WTC11 (cell line): Measurements from ENCODE around the gene ARHGEF33. TPM values are rescaled to one million over a fixed set of nuclear protein-coding genes. Genes with fewer than 3 reads are reported as not detected.

Source experiments
- ATAC-seq: fragments of 200-7000 bp; cut with Tn5 transposase; 2 replicates; pipeline ENCODE4 v1.10.0; 2021; ENCODE audit warnings: mild to moderate bottlenecking, moderate library complexity
- CTCF ChIA-PET: fragments of 300-600 bp; sonication (Branson Sonifier 250); formaldehyde crosslinking; loops from one replicate; lab custom pipeline; 2021; ENCODE audit warnings: antibody characterized with exemption; lab: Charles Lee
- POLR2A ChIA-PET: fragments of 350-600 bp; sonication (Branson Sonifier 250); formaldehyde crosslinking; loops from one replicate; lab custom pipeline; 2021; ENCODE audit warnings: antibody characterized with exemption; lab: Charles Lee
- DNase-seq: peaks from one replicate; pipeline ENCODE4 v3.0.0; 2021; ENCODE audit warnings: low spot score
- H3K27ac Mint-ChIP-seq: 2 replicates; pipeline ENCODE4 v1.8.0; 2021; ENCODE audit warnings: mixed read lengths
- H3K27me3 Mint-ChIP-seq: 2 replicates; pipeline ENCODE4 v1.8.0; 2021; ENCODE audit warnings: low read depth, mild to moderate bottlenecking, moderate library complexity, mixed read lengths
- H3K36me3 Mint-ChIP-seq: 2 replicates; pipeline ENCODE4 v1.8.0; 2021; ENCODE audit warnings: mixed read lengths
- H3K4me1 Mint-ChIP-seq: 2 replicates; pipeline ENCODE4 v1.8.0; 2022; ENCODE audit warnings: mixed read lengths
- H3K4me3 Mint-ChIP-seq: 2 replicates; pipeline ENCODE4 v1.8.0; 2021; ENCODE audit warnings: mild to moderate bottlenecking, moderate library complexity, mixed read lengths
- H3K9me3 Mint-ChIP-seq: 2 replicates; pipeline ENCODE4 v1.8.0; 2021; ENCODE audit warnings: mixed read lengths
- CBFB ChIP-seq: sonication (generic); formaldehyde crosslinking; IDR thresholded peaks from 2 replicates; pipeline ENCODE4 v1.8.1; 2022; ENCODE audit warnings: mild to moderate bottlenecking, low read depth, missing genetic modification reagents
- KAT7 ChIP-seq: sonication (generic); formaldehyde crosslinking; IDR thresholded peaks from 2 replicates; pipeline ENCODE4 v1.8.1; 2023; ENCODE audit warnings: missing genetic modification reagents, mild to moderate bottlenecking, borderline replicate concordance
- NFE2L1 ChIP-seq: sonication (generic); formaldehyde crosslinking; IDR thresholded peaks from 2 replicates; pipeline ENCODE4 v1.8.1; 2023; ENCODE audit warnings: missing genetic modification reagents
- SMAD3 ChIP-seq: sonication (generic); formaldehyde crosslinking; IDR thresholded peaks from 2 replicates; pipeline ENCODE4 v1.8.0; 2022; ENCODE audit warnings: missing genetic modification reagents, mild to moderate bottlenecking, borderline replicate concordance
- SMAD4 ChIP-seq: sonication (generic); formaldehyde crosslinking; IDR thresholded peaks from 2 replicates; pipeline ENCODE4 v1.8.0; 2022; ENCODE audit warnings: mild to moderate bottlenecking, missing genetic modification reagents
- TCF7 ChIP-seq: sonication (generic); formaldehyde crosslinking; IDR thresholded peaks from 2 replicates; pipeline ENCODE4 v1.8.0; 2022; ENCODE audit warnings: mild to moderate bottlenecking, low read depth, missing genetic modification reagents, moderate library complexity
- ZNF416 ChIP-seq: fragments of 250-450 bp; sonication (Bioruptor Pico); IDR thresholded peaks from 2 replicates; pipeline ENCODE4 v1.9.0; 2021; ENCODE audit warnings: mild to moderate bottlenecking, inconsistent platforms
- ZNF423 ChIP-seq: fragments of 250-450 bp; sonication (Bioruptor Pico); IDR thresholded peaks from 2 replicates; pipeline ENCODE4 v2.1.2; 2022; ENCODE audit warnings: mild to moderate bottlenecking, moderate library complexity
- total RNA-seq: library from RNA; stranded (reverse); gene quantifications from 3 replicates; pipeline ENCODE4 v1.2.3, GENCODE V29; 2021
- TF ChIP-seq, protein P1 (sequence below): sonication (generic); formaldehyde crosslinking; IDR thresholded peaks from 2 replicates; pipeline ENCODE4 v1.8.1; 2022; ENCODE audit warnings: low read depth, mild to moderate bottlenecking, moderate library complexity, missing genetic modification reagents, borderline replicate concordance
- TF ChIP-seq, protein P2 (sequence below): sonication (generic); formaldehyde crosslinking; conservative IDR thresholded peaks from 2 replicates; pipeline ENCODE4 v1.8.1; 2023; ENCODE audit warnings: mild to moderate bottlenecking, low read depth, missing genetic modification reagents, moderate library complexity
- TF ChIP-seq, protein P3 (sequence below): sonication (generic); formaldehyde crosslinking; IDR thresholded peaks from 2 replicates; pipeline ENCODE4 v1.8.1; 2023; ENCODE audit warnings: mild to moderate bottlenecking, missing genetic modification reagents, moderate library complexity
- TF ChIP-seq, protein P4 (sequence below): sonication (generic); formaldehyde crosslinking; IDR thresholded peaks from 2 replicates; pipeline ENCODE4 v1.8.0; 2022; ENCODE audit warnings: mild to moderate bottlenecking, missing genetic modification reagents
- TF ChIP-seq, protein P5 (sequence below): sonication (generic); formaldehyde crosslinking; IDR thresholded peaks from 2 replicates; pipeline ENCODE4 v1.8.0; 2023; ENCODE audit warnings: missing genetic modification reagents
- TF ChIP-seq, protein P6 (sequence below): sonication (generic); formaldehyde crosslinking; conservative IDR thresholded peaks from 2 replicates; pipeline ENCODE4 v1.8.1; 2022; ENCODE audit warnings: mild to moderate bottlenecking, missing genetic modification reagents

Gene ARHGEF33
- total RNA-seq, 1 experiment from 2014 or later, result 0.42 TPM

DNA sequence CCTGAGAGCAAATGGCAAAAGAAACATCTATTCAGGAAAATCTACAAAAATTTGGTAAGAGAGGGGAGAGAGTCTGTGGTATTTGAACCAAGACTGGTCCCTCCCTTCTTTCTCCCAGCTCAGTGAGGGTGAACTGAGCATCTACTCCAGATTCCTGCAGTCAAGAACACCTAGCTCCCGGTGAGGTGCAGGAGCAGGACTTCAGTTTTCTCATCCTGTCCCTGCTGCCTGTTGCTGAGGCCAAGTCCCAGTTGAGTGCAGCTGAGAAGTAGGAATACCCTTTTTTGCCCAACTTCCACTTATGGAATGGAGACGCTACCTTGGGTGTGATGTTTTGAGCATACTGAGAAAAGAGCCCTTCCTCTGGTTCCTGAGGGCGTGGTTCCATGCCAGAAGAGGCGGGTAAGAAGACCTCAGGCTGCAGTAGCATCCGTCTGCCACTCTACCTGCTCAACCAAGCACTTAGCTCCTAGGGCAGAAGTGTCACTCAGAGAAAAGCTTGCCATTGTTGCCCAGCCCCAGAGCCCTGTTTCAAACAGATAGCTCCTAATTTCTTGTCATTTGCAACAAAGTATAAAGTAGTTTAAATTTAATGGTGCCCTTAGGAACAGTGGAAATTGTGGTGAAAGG lies 118.3 kb downstream of the ARHGEF33 start:
- ChIA-PET POLR2A (no interaction called here), CTCF (interaction anchor here (0.7 to 2.1 kb wide), 5 partner anchors 60 to 221 kb away, joined by 3 to 15 read pairs (median 3); no protein-coding TSS in a partner anchor)
- ATAC-seq (peak; percentile 90), DNase-seq (no peak)
- Mint-ChIP-seq H3K27me3 (no peaks in the 10 kb centered on the region), H3K9me3 (no peaks in the 10 kb centered on the region), H3K27ac (peak overlapping the region; percentile 29; the same call in 1 of the 2 replicates), H3K4me1 (peaks cover 22% of the 10 kb centered on the region), H3K36me3 (peaks cover 32% of the 10 kb centered on the region), H3K4me3 (no peak overlapping the region)
- TF ChIP-seq TCF7 (CRISPR knock-in tag), result no peak
- 0 out of 2 replicates have a peak, but pooled peaks have one; percentile 53 for TF ChIP-seq SMAD3
- no peak for TF ChIP-seq KAT7 (CRISPR knock-in tag)

DNA sequence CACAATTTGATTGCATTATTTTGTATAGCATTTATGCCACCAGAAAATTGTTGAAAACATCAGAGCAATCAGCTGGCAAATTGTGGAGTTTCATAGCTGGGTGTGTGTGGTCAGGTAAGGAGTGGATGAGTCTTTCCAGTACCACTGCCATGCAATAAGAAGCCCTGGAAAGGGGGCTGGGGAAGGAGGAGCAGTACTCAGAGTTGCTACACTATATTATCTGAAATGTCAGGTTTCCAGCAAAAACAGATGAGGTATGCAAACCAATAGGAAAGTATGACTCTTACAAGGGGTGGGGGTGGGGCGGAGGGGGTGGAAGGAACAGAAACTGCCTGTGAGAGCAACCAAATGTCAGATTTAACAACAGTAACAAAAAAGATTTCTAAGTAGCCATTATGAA lies 119.0 kb downstream of the ARHGEF33 start:
- Mint-ChIP-seq H3K4me3 (no peak overlapping the region), H3K27me3 (no peaks in the 10 kb centered on the region), H3K27ac (peak overlapping the region; percentile 73), H3K4me1 (peaks cover 22% of the 10 kb centered on the region), H3K36me3 (peaks cover 37% of the 10 kb centered on the region), H3K9me3 (no peaks in the 10 kb centered on the region)
- ATAC-seq (no peak), DNase-seq (no peak)
- ChIA-PET CTCF (interaction anchor here (0.7 to 2.1 kb wide), 5 partner anchors 61 to 221 kb away, joined by 3 to 15 read pairs (median 3); no protein-coding TSS in a partner anchor), POLR2A (no interaction called here)
- TF ChIP-seq, protein P1, sequence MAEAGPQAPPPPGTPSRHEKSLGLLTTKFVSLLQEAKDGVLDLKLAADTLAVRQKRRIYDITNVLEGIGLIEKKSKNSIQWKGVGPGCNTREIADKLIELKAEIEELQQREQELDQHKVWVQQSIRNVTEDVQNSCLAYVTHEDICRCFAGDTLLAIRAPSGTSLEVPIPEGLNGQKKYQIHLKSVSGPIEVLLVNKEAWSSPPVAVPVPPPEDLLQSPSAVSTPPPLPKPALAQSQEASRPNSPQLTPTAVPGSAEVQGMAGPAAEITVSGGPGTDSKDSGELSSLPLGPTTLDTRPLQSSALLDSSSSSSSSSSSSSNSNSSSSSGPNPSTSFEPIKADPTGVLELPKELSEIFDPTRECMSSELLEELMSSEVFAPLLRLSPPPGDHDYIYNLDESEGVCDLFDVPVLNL (CRISPR knock-in tag), result no peak
- no peak for TF ChIP-seq ZNF416 (CRISPR knock-in tag)

DNA sequence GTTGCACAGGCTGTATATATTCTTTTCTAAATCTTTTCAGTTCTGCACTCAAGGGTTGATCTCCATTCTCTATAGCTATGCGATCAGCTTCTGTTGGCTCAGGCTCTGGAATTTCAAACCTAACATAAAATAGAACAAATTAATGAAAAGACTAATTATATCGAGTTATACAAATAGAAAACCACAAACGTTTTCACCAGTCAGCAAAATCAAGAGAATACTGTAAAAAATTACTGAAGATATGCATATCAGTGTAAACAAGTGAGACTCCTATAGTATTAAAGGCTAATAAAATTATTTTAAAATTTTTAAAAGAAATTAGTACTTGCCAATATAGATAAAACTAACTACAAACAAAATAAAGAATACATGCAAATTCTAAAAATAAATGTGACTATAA lies 124.2 kb downstream of the ARHGEF33 start:
- Mint-ChIP-seq H3K4me3 (no peak overlapping the region), H3K27ac (no peak overlapping the region), H3K4me1 (peaks cover 24% of the 10 kb centered on the region), H3K9me3 (no peaks in the 10 kb centered on the region), H3K36me3 (peaks cover 20% of the 10 kb centered on the region), H3K27me3 (no peaks in the 10 kb centered on the region)
- ChIA-PET CTCF (no interaction called here), POLR2A (no interaction called here)
- TF ChIP-seq, protein P2, sequence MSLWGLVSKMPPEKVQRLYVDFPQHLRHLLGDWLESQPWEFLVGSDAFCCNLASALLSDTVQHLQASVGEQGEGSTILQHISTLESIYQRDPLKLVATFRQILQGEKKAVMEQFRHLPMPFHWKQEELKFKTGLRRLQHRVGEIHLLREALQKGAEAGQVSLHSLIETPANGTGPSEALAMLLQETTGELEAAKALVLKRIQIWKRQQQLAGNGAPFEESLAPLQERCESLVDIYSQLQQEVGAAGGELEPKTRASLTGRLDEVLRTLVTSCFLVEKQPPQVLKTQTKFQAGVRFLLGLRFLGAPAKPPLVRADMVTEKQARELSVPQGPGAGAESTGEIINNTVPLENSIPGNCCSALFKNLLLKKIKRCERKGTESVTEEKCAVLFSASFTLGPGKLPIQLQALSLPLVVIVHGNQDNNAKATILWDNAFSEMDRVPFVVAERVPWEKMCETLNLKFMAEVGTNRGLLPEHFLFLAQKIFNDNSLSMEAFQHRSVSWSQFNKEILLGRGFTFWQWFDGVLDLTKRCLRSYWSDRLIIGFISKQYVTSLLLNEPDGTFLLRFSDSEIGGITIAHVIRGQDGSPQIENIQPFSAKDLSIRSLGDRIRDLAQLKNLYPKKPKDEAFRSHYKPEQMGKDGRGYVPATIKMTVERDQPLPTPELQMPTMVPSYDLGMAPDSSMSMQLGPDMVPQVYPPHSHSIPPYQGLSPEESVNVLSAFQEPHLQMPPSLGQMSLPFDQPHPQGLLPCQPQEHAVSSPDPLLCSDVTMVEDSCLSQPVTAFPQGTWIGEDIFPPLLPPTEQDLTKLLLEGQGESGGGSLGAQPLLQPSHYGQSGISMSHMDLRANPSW (CRISPR knock-in tag), result no peak
- TF ChIP-seq, protein P3, sequence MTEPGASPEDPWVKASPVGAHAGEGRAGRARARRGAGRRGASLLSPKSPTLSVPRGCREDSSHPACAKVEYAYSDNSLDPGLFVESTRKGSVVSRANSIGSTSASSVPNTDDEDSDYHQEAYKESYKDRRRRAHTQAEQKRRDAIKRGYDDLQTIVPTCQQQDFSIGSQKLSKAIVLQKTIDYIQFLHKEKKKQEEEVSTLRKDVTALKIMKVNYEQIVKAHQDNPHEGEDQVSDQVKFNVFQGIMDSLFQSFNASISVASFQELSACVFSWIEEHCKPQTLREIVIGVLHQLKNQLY (CRISPR knock-in tag), result no peak
- TF ChIP-seq ZNF423 (CRISPR knock-in tag), result no peak
- no peak for DNase-seq
- ATAC-seq, result no peak

DNA sequence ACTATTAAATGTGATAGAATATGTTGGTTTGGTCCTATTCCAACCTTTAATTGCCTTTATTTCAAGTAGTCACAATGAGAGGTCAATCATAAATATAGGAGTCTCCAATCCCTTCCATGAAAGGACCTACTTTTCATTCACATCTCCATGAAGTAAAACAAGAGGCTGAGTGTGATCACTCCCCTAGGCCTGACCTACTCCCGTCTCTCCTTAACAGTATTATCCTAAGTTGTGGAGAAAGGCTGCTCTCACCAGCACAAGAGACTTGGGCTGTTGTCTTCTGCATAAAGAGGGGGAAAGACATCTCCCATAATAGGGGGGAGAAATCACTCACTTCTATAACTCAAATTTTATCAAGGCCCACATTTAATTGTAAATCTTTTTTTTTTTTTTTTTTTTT lies 125.7 kb downstream of the ARHGEF33 start:
- peaks cover 12% of the 10 kb centered on the region for H3K36me3 Mint-ChIP-seq
- POLR2A ChIA-PET, result no interaction called here
- H3K27ac Mint-ChIP-seq, result no peak overlapping the region; the same call in 1 of the 2 replicates
- no peaks in the 10 kb centered on the region for H3K27me3 Mint-ChIP-seq
- peaks cover 29% of the 10 kb centered on the region for H3K4me1 Mint-ChIP-seq
- no peaks in the 10 kb centered on the region for H3K9me3 Mint-ChIP-seq
- DNase-seq (no peak), ATAC-seq (peak; percentile 74)
- TF ChIP-seq, protein P4, sequence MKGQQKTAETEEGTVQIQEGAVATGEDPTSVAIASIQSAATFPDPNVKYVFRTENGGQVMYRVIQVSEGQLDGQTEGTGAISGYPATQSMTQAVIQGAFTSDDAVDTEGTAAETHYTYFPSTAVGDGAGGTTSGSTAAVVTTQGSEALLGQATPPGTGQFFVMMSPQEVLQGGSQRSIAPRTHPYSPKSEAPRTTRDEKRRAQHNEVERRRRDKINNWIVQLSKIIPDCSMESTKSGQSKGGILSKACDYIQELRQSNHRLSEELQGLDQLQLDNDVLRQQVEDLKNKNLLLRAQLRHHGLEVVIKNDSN (CRISPR knock-in tag), result no peak
- TF ChIP-seq, protein P5, sequence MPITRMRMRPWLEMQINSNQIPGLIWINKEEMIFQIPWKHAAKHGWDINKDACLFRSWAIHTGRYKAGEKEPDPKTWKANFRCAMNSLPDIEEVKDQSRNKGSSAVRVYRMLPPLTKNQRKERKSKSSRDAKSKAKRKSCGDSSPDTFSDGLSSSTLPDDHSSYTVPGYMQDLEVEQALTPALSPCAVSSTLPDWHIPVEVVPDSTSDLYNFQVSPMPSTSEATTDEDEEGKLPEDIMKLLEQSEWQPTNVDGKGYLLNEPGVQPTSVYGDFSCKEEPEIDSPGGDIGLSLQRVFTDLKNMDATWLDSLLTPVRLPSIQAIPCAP, result no peak
- no peak for TF ChIP-seq CBFB (CRISPR knock-in tag)
- TF ChIP-seq, protein P6, sequence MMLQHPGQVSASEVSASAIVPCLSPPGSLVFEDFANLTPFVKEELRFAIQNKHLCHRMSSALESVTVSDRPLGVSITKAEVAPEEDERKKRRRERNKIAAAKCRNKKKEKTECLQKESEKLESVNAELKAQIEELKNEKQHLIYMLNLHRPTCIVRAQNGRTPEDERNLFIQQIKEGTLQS (CRISPR knock-in tag), result no peak
- TF ChIP-seq SMAD3, result no peak
- no peak for TF ChIP-seq TCF7 (CRISPR knock-in tag)
- no peak for TF ChIP-seq SMAD4
- no peak for TF ChIP-seq NFE2L1 (CRISPR knock-in tag)
- no peak overlapping the region for H3K4me3 Mint-ChIP-seq
- CTCF ChIA-PET, result interaction anchor here (1.6 kb wide), 1 partner anchor 68 kb away, joined by 5 read pairs; no protein-coding TSS in a partner anchor
